Measurements from ENCODE around the gene CCDC34. TPM values are rescaled to one million over a fixed set of nuclear protein-coding genes. Genes with fewer than 3 reads are reported as not detected.

Gene CCDC34
- total and polyA plus RNA-seq, 2 of the 4 experiments (the other 2 are of a cell fraction): 2.5 to 4.5 TPM

- Histone ChIP-seq H3K4me3 (ENCODE audit: insufficient read depth, low read depth, low read length) (no peak overlapping the region), H2BK20ac (ENCODE audit: low read depth, low read length) (no peak overlapping the region), H3K18ac (ENCODE audit: low read depth, low read length) (no peak overlapping the region), H2BK120ac (ENCODE audit: low read depth, low read length) (no peak overlapping the region), H3K4ac (ENCODE audit: low read depth, low read length) (no peak overlapping the region), H3K14ac (replicated peaks; ENCODE audit: low read depth, low read length) (no peak overlapping the region), H3K56ac (ENCODE audit: extremely low read depth, insufficient read depth, low read length) (no peak overlapping the region), H4K8ac (ENCODE audit: low read depth in 2 of 2, low read length in 2 of 2) (no peak overlapping the region), H2BK5ac (ENCODE audit: low read depth, low read length, poor library complexity, severe bottlenecking) (no peak overlapping the region), H2AFZ (replicated peaks; ENCODE audit: low read length, poor library complexity) (no peak overlapping the region), H4K91ac (ENCODE audit: insufficient read depth, low read depth, low read length) (no peak overlapping the region), H3K36me3 (ENCODE audit: control insufficient read depth, insufficient read depth, low read length) (0 out of 2 replicates have a peak, but pooled peaks cover 1% of the 10 kb centered on the region), H3K4me2 (ENCODE audit: low read depth, low read length) (no peak overlapping the region), H3K23ac (ENCODE audit: low read depth, low read length) (no peak overlapping the region), H3K9ac (ENCODE audit: low read depth, low read length) (no peak overlapping the region), H3K27ac (ENCODE audit: insufficient read depth, low read length) (no peak overlapping the region), H2AK9ac (replicated peaks; ENCODE audit: low read depth, low read length, poor library complexity) (no peak overlapping the region), H2BK15ac (ENCODE audit: low read depth, low read length) (no peak overlapping the region), H2AK5ac (ENCODE audit: low read depth, low read length) (no peak overlapping the region), H4K5ac (ENCODE audit: low read depth, low read length) (no peak overlapping the region), H3K4me1 (ENCODE audit: control insufficient read depth, insufficient read depth, low read length) (no peaks in the 10 kb centered on the region), H3K79me1 (ENCODE audit: low read depth in 1 of 2, low read length in 2 of 2) (no peaks in the 10 kb centered on the region), H3K27me3 (ENCODE audit: control insufficient read depth, insufficient read depth, low read length) (no peaks in the 10 kb centered on the region), H4K20me1 (ENCODE audit: insufficient read depth, low read length) (no peaks in the 10 kb centered on the region), H3K9me1 (ENCODE audit: insufficient read depth, low read length) (no peaks in the 10 kb centered on the region), H3K9me3 (ENCODE audit: control insufficient read depth, insufficient read depth, low read length) (no peaks in the 10 kb centered on the region)
- TF ChIP-seq ELK1 (IDR thresholded peaks at IDR 0.05; ENCODE audit: borderline replicate concordance, low read depth, low read length) (no peak), RCOR1 (IDR thresholded peaks at IDR 0.05; ENCODE audit: insufficient replicate concordance, low read length) (no peak), POLR2A (IDR thresholded peaks at IDR 0.05; ENCODE audit: low read depth, low read length) (no peak), SMC3 (IDR thresholded peaks at IDR 0.05; ENCODE audit: low read depth, low read length) (no peak), MAZ (IDR thresholded peaks at IDR 0.05; ENCODE audit: borderline replicate concordance, low read depth, low read length) (no peak), RFX5 (IDR thresholded peaks at IDR 0.05; ENCODE audit: low read depth, low read length) (no peak), BHLHE40 (IDR thresholded peaks at IDR 0.05; ENCODE audit: low read depth, low read length) (no peak), MXI1 (IDR thresholded peaks at IDR 0.05; ENCODE audit: borderline replicate concordance, low read depth, low read length) (no peak), MAFK (IDR thresholded peaks at IDR 0.05; ENCODE audit: low read depth, low read length) (no peak), CHD1 (IDR thresholded peaks at IDR 0.05; ENCODE audit: low read depth, low read length) (no peak), CEBPB (IDR thresholded peaks at IDR 0.05; ENCODE audit: low read depth, low read length) (no peak), RAD21 (IDR thresholded peaks at IDR 0.05; ENCODE audit: low read length) (no peak), USF2 (IDR thresholded peaks at IDR 0.05; ENCODE audit: low read depth, low read length) (no peak), CTCF (conservative IDR thresholded peaks at IDR 0.05; ENCODE audit: low read depth, low read length) (no peak), FOS (IDR thresholded peaks at IDR 0.05; ENCODE audit: low read depth, low read length) (no peak), NFE2L2 (IDR thresholded peaks at IDR 0.05; ENCODE audit: low read depth, low read length) (no peak)
- dilution Hi-C loops (cut with HindIII; ENCODE audit: low sequenced_read_pairs, unreplicated experiment): no loop called here
- in situ Hi-C loops (cut with MboI; ENCODE audit: low sequenced_read_pairs): no loop called here
- intact Hi-C loops (cut with micrococcal nuclease): no loop called here
- BruUV-seq (replicated peaks): no TSS peak
- ChIA-PET CTCF (no interaction called here), POLR2A (ENCODE audit: unreplicated experiment) (no interaction called here)
- no peak for DNase-seq
- 100% methylated on average over 1 of the region's 3 CpGs; no CpG with 5 or more reads in 1 of the 2 experiments for WGBS, 2 experiments (ENCODE audit: extremely low coverage in 2 of 2, insufficient read length in 1 of 2)
- no peak for ATAC-seq (ENCODE audit: low read depth)
These were observed 16.4 kb upstream of the CCDC34 start for GRCh38 chr11:27379449-27379848.

All from IMR-90 (cell line).